ENCODE results near the gene ROMO1. TPM values are rescaled to one million over a fixed set of nuclear protein-coding genes. Genes with fewer than 3 reads are reported as not detected.

Gene ROMO1
- 280 and 455 TPM in 2 replicates for total RNA-seq (2014; rRNA removed; shearing (Covaris generic); ENCODE audit: low replicate concordance)

- in situ Hi-C loops (cut with HindIII; ENCODE audit: low pct_unique_long_range_greater_than_20kb, low sequenced_read_pairs), result no loop called here
- peak; percentile 84 for DNase-seq (ENCODE audit: low read depth)
These were observed at the start of gene ROMO1, which contains the start of gene NFS1 for GRCh38 chr20:35699127-35699956. TSS of gene ROMO1 (plus strand) at chr20:35699405. CDS start at chr20:35699633, 228 bp downstream. TSS of gene NFS1 (minus strand) at chr20:35699352. CDS start at chr20:35699288, 64 bp downstream.

- in situ Hi-C loops (cut with HindIII; ENCODE audit: low pct_unique_long_range_greater_than_20kb, low sequenced_read_pairs), result no loop called here
- DNase-seq (ENCODE audit: low read depth), result no peak
These were observed 48.6 kb upstream of the ROMO1 start for GRCh38 chr20:35650632-35651031.

- no peak for DNase-seq (ENCODE audit: low read depth)
- in situ Hi-C loops (cut with HindIII; ENCODE audit: low pct_unique_long_range_greater_than_20kb, low sequenced_read_pairs), result no loop called here
These were observed 47.2 kb upstream of the ROMO1 start for GRCh38 chr20:35651958-35652357.

DNA sequence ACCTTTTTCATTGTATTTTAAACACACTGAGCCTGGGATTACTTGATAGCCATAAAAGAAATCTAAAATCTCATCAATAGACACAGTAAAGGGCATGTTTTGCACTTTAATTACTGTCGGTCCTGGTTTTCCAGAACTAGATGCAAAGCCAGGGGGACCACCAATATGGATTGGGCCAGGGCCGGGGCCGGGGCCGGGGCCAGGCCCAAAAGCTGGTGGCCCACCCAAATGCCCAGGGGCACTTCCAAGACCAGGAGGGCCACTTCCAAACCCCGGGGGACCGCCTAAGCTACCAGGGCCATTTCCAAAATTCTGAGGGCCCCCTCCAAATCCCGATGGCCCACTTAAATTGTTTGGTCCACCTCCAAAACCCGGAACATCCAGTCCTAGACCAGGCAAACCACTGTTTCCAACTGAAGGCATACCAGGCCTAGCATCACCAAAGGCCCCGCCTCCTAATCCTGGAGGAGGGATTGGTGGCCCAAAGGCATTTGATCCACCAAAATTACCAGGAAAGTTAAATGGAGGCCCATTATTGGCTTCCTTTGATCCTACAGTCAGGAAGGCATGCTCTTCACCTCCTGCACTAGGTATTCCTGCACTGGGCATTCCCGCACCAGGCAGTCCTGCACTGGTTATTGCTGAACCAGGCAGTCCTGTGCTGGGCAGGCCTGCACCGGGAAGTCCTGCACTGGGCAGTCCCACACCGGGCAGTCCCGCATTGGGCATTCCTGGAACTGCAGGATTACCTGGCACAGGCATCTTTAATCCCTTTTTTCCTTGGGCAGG, 46.4 kb upstream of the ROMO1 start:
- DNase-seq (ENCODE audit: low read depth), result no peak
- in situ Hi-C loops (cut with HindIII; ENCODE audit: low pct_unique_long_range_greater_than_20kb, low sequenced_read_pairs), result no loop called here

DNA sequence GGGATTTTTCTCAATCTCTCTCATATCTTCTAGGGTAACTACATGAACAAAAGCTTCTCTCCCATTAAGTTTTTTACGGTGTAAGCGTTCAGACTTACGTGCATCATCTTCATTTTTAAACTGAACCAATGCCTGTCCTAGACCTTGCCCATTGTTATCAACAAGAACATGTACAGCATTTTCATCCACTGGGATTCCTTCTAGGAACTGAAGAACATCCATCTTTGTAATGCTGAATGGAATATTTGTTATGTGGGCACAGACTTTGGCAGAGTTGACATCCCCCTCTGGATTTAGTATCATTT, 45.8 kb upstream of the ROMO1 start:
- no peak for DNase-seq (ENCODE audit: low read depth)
- in situ Hi-C loops (cut with HindIII; ENCODE audit: low pct_unique_long_range_greater_than_20kb, low sequenced_read_pairs), result no loop called here

- in situ Hi-C loops (cut with HindIII; ENCODE audit: low pct_unique_long_range_greater_than_20kb, low sequenced_read_pairs), result no loop called here
- no peak for DNase-seq (ENCODE audit: low read depth)
These were observed 45.3 kb upstream of the ROMO1 start for GRCh38 chr20:35653893-35654292.

GRCh38 chr20:35654415-35654814, 44.8 kb upstream of the ROMO1 start:
- in situ Hi-C loops (cut with HindIII; ENCODE audit: low pct_unique_long_range_greater_than_20kb, low sequenced_read_pairs), result no loop called here
- no peak for DNase-seq (ENCODE audit: low read depth)

GRCh38 chr20:35657271-35657670, 41.9 kb upstream of the ROMO1 start:
- in situ Hi-C loops (cut with HindIII; ENCODE audit: low pct_unique_long_range_greater_than_20kb, low sequenced_read_pairs), result no loop called here

GRCh38 chr20:35660122-35660937, 38.9 kb upstream of the ROMO1 start:
- in situ Hi-C loops (cut with HindIII; ENCODE audit: low pct_unique_long_range_greater_than_20kb, low sequenced_read_pairs), result no loop called here

More at GRCh38 chr20:35657271-35657670, 41.9 kb upstream of the ROMO1 start:
- DNase-seq (ENCODE audit: low read depth), result no peak

GRCh38 chr20:35661053-35661452, 38.2 kb upstream of the ROMO1 start:
- DNase-seq (ENCODE audit: low read depth), result no peak
- in situ Hi-C loops (cut with HindIII; ENCODE audit: low pct_unique_long_range_greater_than_20kb, low sequenced_read_pairs), result no loop called here

More at GRCh38 chr20:35660122-35660937, 38.9 kb upstream of the ROMO1 start:
- no peak for DNase-seq (ENCODE audit: low read depth)

- no peak for DNase-seq (ENCODE audit: low read depth)
- in situ Hi-C loops (cut with HindIII; ENCODE audit: low pct_unique_long_range_greater_than_20kb, low sequenced_read_pairs), result no loop called here
These were observed 37.3 kb upstream of the ROMO1 start for GRCh38 chr20:35661908-35662307.

- in situ Hi-C loops (cut with HindIII; ENCODE audit: low pct_unique_long_range_greater_than_20kb, low sequenced_read_pairs), result no loop called here
- DNase-seq (ENCODE audit: low read depth), result no peak
These were observed 36.7 kb upstream of the ROMO1 start for GRCh38 chr20:35662551-35662950.

- DNase-seq (ENCODE audit: low read depth), result peak; percentile 67
- in situ Hi-C loops (cut with HindIII; ENCODE audit: low pct_unique_long_range_greater_than_20kb, low sequenced_read_pairs), result no loop called here
These were observed 35.4 kb upstream of the ROMO1 start for GRCh38 chr20:35663516-35664465.

DNA sequence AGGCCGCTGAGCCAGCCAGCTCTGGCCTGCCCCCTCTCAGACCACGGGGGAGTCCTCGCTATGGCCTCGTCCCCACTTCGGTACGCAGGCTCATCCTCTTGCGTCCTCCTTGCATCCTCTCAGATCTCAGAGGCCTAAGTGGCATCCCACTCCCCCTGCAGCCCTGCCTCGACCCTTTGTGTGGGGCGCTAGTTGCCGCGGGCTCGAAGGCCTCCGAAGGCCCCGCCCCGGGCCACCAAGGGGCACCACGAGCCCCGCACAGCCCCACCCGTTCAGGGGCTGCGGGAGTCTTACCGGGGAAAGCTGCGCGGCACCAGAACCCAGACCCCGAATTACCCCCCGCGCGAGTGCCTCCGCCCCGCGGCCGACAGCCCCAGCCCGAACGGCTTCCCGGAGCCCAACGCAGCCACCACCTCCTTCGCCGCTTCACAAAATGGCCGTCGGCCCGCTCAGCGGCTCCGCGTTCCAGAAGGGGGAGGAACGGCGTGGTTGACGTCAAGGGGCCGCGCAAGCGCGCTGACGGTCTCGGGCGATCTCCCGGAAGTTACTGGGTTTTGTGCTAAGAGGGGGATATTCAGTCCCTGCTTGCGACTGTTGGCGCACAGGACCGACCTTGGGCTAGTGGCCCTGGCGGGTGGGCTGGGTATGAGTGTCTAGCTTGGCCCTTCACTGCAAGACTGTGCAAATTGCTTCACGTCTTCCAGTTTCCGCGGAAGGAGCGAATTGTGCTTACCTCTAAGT, 34.6 kb upstream of the ROMO1 start, which contains the start of the genes CPNE1 and RBM12:
Gene CPNE1, minus strand, starts transcription at position 435 of the 741 bp plus-strand sequence. CDS start 31,977 bp downstream, outside the sequence.
Gene RBM12, minus strand, starts transcription at position 435 of the 741 bp plus-strand sequence. CDS start 9,578 bp downstream, outside the sequence.
- in situ Hi-C loops (cut with HindIII; ENCODE audit: low pct_unique_long_range_greater_than_20kb, low sequenced_read_pairs), result no loop called here
- DNase-seq (ENCODE audit: low read depth), result peak; percentile 95

- in situ Hi-C loops (cut with HindIII; ENCODE audit: low pct_unique_long_range_greater_than_20kb, low sequenced_read_pairs), result no loop called here
- DNase-seq (ENCODE audit: low read depth), result no peak
These were observed 33.3 kb upstream of the ROMO1 start for GRCh38 chr20:35665949-35666288.

GRCh38 chr20:35669221-35669620, 30.0 kb upstream of the ROMO1 start:
- DNase-seq (ENCODE audit: low read depth), result no peak
- in situ Hi-C loops (cut with HindIII; ENCODE audit: low pct_unique_long_range_greater_than_20kb, low sequenced_read_pairs), result no loop called here

DNA sequence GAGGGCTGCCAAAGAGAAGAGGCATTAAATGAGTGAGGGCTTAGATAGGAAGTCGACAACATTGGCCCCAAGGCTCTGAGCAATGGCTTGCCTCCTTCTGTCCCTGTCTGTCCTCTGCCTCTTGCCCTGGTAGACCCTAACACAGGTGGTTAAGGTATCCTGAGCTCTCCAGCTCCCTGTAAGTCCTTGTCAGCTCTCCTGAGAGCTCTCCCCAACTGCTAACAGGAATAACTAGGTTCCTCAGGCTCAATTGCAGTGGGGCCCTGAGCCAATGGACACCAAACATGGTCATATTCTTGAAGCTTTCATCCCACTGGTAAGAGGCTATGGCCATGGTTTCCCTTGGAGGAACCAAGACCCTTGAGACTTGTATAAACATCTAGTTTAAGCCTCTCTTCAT, 29.5 kb upstream of the ROMO1 start:
- DNase-seq (ENCODE audit: low read depth), result no peak
- in situ Hi-C loops (cut with HindIII; ENCODE audit: low pct_unique_long_range_greater_than_20kb, low sequenced_read_pairs), result no loop called here

Measured in Caki2 (cell line).